Measurements from ENCODE around the gene ST3GAL5.

Gene ST3GAL5

DNA sequence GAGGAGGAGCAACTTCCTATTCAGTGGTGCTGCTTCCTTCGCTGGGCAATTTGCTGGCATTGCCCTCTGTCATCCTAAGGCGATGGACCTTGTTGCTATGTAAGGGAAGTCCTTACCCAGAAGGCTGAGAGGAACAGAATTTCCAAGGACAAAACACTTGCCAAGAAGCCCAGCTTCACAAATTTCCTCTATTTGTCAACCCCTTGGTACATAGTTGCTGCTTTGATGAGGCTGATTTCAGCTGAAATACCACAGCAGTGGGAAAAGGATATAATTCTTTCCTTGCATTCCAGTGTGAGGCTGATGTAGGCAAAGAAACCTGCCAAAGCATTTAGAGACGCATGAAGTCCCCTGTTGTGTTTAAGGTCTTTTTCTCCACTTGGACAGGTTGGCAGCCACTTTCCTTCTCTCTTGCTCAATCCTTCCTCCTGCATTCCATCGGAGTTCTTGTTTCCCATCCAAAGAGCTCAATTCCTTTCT lies 16.4 kb upstream of the ST3GAL5 start:
- no peaks in the 10 kb centered on the region for H3K4me1 ChIP-seq (ENCODE audit: insufficient read depth, low read length)
- TF ChIP-seq, protein P1, sequence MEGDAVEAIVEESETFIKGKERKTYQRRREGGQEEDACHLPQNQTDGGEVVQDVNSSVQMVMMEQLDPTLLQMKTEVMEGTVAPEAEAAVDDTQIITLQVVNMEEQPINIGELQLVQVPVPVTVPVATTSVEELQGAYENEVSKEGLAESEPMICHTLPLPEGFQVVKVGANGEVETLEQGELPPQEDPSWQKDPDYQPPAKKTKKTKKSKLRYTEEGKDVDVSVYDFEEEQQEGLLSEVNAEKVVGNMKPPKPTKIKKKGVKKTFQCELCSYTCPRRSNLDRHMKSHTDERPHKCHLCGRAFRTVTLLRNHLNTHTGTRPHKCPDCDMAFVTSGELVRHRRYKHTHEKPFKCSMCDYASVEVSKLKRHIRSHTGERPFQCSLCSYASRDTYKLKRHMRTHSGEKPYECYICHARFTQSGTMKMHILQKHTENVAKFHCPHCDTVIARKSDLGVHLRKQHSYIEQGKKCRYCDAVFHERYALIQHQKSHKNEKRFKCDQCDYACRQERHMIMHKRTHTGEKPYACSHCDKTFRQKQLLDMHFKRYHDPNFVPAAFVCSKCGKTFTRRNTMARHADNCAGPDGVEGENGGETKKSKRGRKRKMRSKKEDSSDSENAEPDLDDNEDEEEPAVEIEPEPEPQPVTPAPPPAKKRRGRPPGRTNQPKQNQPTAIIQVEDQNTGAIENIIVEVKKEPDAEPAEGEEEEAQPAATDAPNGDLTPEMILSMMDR (IDR thresholded peaks at IDR 0.05; ENCODE audit: borderline replicate concordance, extremely low read depth, low read length, poor library complexity, severe bottlenecking) = no peak
- TF ChIP-seq EZH2 (IDR thresholded peaks at IDR 0.05; ENCODE audit: borderline replicate concordance, low read depth, low read length, severe bottlenecking) = no peak
- ATAC-seq (ENCODE audit: insufficient read depth, low read depth) (no peak), DNase-seq (no peak)
- no peaks in the 10 kb centered on the region for H3K36me3 ChIP-seq (ENCODE audit: insufficient read depth, low read length)
- no peaks in the 10 kb centered on the region for H3K9me3 ChIP-seq (ENCODE audit: insufficient read depth, low read length, severe bottlenecking)
- no peak overlapping the region for H3K9ac ChIP-seq (ENCODE audit: low read depth, low read length)
- H3K27ac ChIP-seq (ENCODE audit: low read length) = no peak overlapping the region
- H3K79me2 ChIP-seq (ENCODE audit: insufficient read depth, low read length) = no peaks in the 10 kb centered on the region
- no peaks in the 10 kb centered on the region for H4K20me1 ChIP-seq (ENCODE audit: insufficient read depth, low read length)
- H3K27me3 ChIP-seq (ENCODE audit: insufficient read depth, low read length, poor library complexity) = no peaks in the 10 kb centered on the region
- H2AFZ ChIP-seq (ENCODE audit: low read depth, low read length) = no peak overlapping the region
- H3K4me2 ChIP-seq (ENCODE audit: insufficient read depth, low read length) = no peak overlapping the region
- H3K4me3 ChIP-seq (ENCODE audit: low read depth in 1 of 2, low read length in 2 of 2) = no peak overlapping the region

DNA sequence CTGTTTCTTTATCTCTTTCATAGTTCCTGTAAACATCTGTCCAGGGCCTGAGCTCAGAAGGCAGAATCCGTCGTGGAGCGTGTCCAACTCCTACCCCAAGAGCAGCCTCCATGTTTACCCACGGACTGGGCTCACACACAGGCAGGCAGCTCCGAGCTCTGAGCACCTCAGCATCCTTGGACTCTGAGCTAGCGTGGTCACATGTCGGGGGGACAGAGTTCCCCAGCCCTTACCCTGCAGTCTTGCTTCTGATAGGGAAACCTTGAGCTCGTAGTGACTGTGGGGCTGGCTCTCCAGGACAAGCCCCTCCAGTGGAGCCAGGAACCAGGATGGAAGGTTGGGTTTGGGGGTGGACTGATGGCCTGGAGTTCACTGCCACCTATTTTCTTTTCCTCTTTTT lies 15.1 kb upstream of the ST3GAL5 start:
- H3K9me3 ChIP-seq (ENCODE audit: insufficient read depth, low read length, severe bottlenecking) = no peaks in the 10 kb centered on the region
- H3K9ac ChIP-seq (ENCODE audit: low read depth, low read length) = no peak overlapping the region
- DNase-seq (no peak), ATAC-seq (ENCODE audit: insufficient read depth, low read depth) (no peak)
- H3K79me2 ChIP-seq (ENCODE audit: insufficient read depth, low read length) = no peaks in the 10 kb centered on the region
- H3K27ac ChIP-seq (ENCODE audit: low read length) = no peak overlapping the region
- no peak overlapping the region for H3K4me3 ChIP-seq (ENCODE audit: low read depth in 1 of 2, low read length in 2 of 2)
- H2AFZ ChIP-seq (ENCODE audit: low read depth, low read length) = no peak overlapping the region
- H3K4me2 ChIP-seq (ENCODE audit: insufficient read depth, low read length) = no peak overlapping the region
- no peak for TF ChIP-seq EZH2 (IDR thresholded peaks at IDR 0.05; ENCODE audit: borderline replicate concordance, low read depth, low read length, severe bottlenecking)
- TF ChIP-seq, protein P1 (IDR thresholded peaks at IDR 0.05; ENCODE audit: borderline replicate concordance, extremely low read depth, low read length, poor library complexity, severe bottlenecking) = no peak
- no peaks in the 10 kb centered on the region for H3K27me3 ChIP-seq (ENCODE audit: insufficient read depth, low read length, poor library complexity)
- H3K36me3 ChIP-seq (ENCODE audit: insufficient read depth, low read length) = no peaks in the 10 kb centered on the region
- H4K20me1 ChIP-seq (ENCODE audit: insufficient read depth, low read length) = no peaks in the 10 kb centered on the region
- no peaks in the 10 kb centered on the region for H3K4me1 ChIP-seq (ENCODE audit: insufficient read depth, low read length)

DNA sequence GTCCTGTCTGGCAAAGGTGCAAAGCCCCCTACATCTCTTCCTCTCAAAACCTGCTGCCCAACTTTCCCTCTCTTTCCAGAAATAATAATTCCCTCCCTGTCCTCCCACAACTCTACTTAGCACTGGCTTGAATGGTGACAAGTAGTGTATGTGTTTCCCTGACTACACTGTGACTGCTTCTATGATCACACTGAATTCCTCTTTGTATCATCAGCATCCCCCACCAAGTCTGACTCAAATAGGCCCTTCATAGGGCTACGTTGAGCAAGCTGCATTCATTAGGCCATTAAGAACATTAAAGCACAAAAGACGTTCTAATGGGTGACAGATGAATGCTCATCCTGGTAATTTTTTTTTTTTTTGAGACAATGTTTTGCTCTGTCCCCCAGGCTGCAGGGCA lies 13.7 kb upstream of the ST3GAL5 start:
- Histone ChIP-seq H3K27me3 (ENCODE audit: insufficient read depth, low read length, poor library complexity) (no peaks in the 10 kb centered on the region), H3K36me3 (ENCODE audit: insufficient read depth, low read length) (no peaks in the 10 kb centered on the region), H3K9me3 (ENCODE audit: insufficient read depth, low read length, severe bottlenecking) (no peaks in the 10 kb centered on the region), H3K27ac (ENCODE audit: low read length) (no peak overlapping the region), H3K9ac (ENCODE audit: low read depth, low read length) (no peak overlapping the region), H4K20me1 (ENCODE audit: insufficient read depth, low read length) (no peaks in the 10 kb centered on the region), H3K4me1 (ENCODE audit: insufficient read depth, low read length) (no peaks in the 10 kb centered on the region), H3K4me3 (ENCODE audit: low read depth in 1 of 2, low read length in 2 of 2) (no peak overlapping the region), H2AFZ (ENCODE audit: low read depth, low read length) (no peak overlapping the region), H3K79me2 (ENCODE audit: insufficient read depth, low read length) (no peaks in the 10 kb centered on the region), H3K4me2 (ENCODE audit: insufficient read depth, low read length) (no peak overlapping the region)
- ATAC-seq (ENCODE audit: insufficient read depth, low read depth) (no peak), DNase-seq (no peak)
- TF ChIP-seq EZH2 (IDR thresholded peaks at IDR 0.05; ENCODE audit: borderline replicate concordance, low read depth, low read length, severe bottlenecking) = no peak
- TF ChIP-seq, protein P1 (IDR thresholded peaks at IDR 0.05; ENCODE audit: borderline replicate concordance, extremely low read depth, low read length, poor library complexity, severe bottlenecking) = no peak

DNA sequence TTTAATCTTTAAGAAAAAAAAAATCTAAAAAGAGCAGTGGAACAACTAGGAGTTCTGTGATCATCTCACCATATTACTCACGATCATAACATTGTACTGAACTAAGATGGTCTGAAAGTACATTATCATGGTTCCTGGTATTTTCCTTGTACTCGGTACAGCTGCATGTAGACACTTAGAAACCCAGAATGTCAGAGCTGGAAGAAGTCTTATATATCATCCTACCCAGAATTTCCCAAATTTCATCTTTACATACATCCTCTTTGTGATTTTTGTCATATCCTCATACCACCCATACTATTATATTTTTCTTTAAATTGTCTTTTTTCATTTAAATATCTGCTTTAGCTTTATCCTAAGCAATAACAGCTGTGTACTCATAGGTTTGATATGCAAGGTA lies 12.4 kb upstream of the ST3GAL5 start:
- Histone ChIP-seq H3K4me1 (ENCODE audit: insufficient read depth, low read length) (no peaks in the 10 kb centered on the region), H3K4me3 (ENCODE audit: low read depth in 1 of 2, low read length in 2 of 2) (no peak overlapping the region), H3K36me3 (ENCODE audit: insufficient read depth, low read length) (no peaks in the 10 kb centered on the region), H3K27ac (ENCODE audit: low read length) (no peak overlapping the region), H3K79me2 (ENCODE audit: insufficient read depth, low read length) (no peaks in the 10 kb centered on the region), H2AFZ (ENCODE audit: low read depth, low read length) (no peak overlapping the region), H3K27me3 (ENCODE audit: insufficient read depth, low read length, poor library complexity) (no peaks in the 10 kb centered on the region), H3K9me3 (ENCODE audit: insufficient read depth, low read length, severe bottlenecking) (no peaks in the 10 kb centered on the region), H4K20me1 (ENCODE audit: insufficient read depth, low read length) (no peaks in the 10 kb centered on the region), H3K9ac (ENCODE audit: low read depth, low read length) (no peak overlapping the region), H3K4me2 (ENCODE audit: insufficient read depth, low read length) (no peak overlapping the region)
- TF ChIP-seq, protein P1 (IDR thresholded peaks at IDR 0.05; ENCODE audit: borderline replicate concordance, extremely low read depth, low read length, poor library complexity, severe bottlenecking) = no peak
- TF ChIP-seq EZH2 (IDR thresholded peaks at IDR 0.05; ENCODE audit: borderline replicate concordance, low read depth, low read length, severe bottlenecking) = no peak
- DNase-seq = no peak
- ATAC-seq (ENCODE audit: insufficient read depth, low read depth) = no peak
